Activated CD4-positive, alpha-beta T cell treated with anti-CD3 and anti-CD28 coated beads, Interleukin-10, Interleukin-2, amounts not matched to agents 100 ng/mL and 50 ng/mL, durations not matched to agents 16 hours and 8 hours (primary cell): ENCODE measurements around the gene NAT10.

Experiments used
- DNase-seq: peaks from one replicate; pipeline ENCODE4 v3.0.0-alpha.2; 2020

Gene NAT10

DNA sequence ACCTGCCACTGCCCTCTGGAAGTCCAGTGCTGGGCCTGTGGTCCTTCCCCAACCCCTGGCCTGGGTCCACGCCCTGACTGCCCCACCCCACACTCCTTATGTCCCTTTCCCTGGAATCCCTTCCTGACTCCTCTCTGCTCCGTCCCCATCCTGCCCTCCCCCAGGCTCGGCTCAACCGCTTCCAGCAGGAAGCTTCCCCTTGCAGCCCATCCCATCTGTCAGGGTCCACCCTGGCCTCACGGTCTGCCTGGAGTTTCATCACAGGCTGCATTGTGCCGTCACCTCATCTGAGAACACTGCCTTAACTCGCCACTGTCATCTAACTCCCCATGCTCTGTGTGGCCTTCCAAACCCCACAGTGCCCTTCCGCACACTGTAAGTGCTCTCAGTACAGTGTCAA is 64.3 kb downstream of the NAT10 start:
- no peak for DNase-seq

DNA sequence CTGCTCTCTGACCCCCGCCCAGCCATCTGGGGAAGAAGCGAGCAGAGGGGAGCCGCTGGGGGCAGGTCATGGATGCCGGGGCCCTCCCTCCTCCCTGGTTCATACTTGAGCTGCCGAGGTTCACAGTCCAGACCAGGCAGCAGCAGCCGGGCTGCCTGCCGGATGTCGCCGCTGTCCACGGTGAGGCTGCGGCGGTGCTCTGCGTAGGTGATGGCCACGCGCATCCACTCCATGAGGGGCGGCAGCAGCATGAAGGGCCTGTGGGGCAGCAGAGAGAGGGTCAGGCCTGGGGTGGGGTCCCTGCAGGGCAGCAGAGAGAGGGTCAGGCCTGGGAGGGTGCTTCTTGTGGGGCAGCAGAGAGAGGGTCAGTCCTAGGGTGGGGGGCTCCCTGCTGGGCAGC is 67.6 kb downstream of the NAT10 start:
- DNase-seq, result no peak

DNA sequence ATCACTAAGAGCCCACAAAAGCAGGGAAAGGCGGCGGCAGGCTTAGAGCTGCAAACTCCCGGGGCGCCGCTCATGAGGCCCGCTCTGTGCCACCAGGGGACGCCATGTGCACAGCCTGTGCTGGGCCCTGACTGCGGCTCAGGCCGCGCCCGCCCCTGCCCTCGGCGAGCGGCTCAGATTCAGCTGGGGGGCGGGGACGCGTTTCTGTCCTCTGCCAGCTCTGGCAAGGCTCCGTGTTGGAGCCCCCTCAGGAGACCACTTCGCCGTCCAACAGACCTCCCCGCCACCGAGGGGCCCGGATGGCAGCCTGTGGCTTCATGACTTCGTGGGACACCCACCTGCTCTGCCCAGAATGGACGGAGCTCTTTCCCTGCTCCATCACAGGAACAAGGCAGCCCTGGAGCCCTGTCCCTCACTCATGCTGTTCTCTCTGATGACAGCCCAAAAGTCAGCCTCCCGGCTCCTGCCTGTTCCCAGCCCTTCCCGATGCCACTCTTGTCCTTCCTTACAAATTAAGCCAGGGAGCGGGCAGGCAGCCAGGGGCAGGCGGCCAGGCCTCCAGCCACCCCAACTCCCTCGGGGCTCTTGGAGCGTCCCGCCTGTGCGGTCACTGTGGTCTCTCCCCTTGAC is 69.1 kb downstream of the NAT10 start:
- DNase-seq, result peak; percentile 81

DNA sequence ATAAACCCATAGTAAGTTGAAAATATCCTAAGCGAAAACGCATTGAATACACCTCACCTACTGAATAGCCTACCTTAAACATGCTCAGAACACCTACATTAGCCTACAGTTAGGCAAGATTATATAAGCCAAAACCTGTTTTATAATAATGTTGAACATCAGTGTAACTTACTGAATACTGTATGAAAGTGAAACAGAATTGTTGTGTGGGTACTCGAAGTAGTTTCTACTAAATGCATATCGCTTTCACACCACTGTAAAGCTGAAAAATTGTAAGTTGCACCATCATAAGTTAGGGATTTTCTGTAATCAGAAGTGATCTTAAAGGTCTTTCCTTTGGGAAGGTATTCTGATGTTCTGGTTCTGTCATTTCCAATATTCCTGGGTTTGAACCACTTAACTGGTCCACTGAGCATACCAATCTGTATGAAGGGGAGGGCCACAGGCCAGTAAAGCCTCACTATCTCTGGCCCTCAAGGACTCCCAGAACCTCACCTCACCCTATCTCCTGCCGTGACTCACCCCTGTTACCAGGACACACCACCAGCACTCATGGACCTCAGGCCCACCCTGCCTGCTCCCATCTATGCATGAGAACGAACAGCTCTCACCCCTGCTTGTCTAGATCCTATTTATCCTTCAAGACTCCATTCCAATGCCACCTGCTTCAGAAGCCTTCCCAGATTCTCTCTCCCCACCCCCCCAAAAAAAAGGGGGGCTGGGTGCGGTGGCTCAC is 70.0 kb downstream of the NAT10 start:
- DNase-seq, result no peak

DNA sequence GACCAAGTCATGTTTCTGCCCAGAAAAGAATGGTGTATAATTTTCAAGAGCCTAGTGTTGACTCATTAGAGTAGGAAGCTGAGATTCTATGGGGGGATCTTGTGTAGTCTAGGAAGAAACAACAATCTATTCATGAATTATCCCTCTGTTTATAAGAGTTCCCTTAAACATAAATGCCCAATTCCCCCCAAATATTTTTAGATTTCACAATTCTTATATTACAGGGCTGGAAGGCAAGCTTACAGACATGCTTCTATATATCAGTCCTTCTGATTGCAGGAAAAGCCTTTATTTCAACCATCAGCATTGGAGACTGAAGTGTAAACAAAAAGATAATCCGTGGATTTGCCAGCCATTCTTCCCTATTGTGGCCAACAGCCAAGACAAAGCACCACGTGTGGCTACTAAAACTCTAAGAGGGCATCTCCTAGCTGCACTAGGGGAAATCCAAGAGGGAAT is 71.4 kb downstream of the NAT10 start:
- DNase-seq, result no peak

DNA sequence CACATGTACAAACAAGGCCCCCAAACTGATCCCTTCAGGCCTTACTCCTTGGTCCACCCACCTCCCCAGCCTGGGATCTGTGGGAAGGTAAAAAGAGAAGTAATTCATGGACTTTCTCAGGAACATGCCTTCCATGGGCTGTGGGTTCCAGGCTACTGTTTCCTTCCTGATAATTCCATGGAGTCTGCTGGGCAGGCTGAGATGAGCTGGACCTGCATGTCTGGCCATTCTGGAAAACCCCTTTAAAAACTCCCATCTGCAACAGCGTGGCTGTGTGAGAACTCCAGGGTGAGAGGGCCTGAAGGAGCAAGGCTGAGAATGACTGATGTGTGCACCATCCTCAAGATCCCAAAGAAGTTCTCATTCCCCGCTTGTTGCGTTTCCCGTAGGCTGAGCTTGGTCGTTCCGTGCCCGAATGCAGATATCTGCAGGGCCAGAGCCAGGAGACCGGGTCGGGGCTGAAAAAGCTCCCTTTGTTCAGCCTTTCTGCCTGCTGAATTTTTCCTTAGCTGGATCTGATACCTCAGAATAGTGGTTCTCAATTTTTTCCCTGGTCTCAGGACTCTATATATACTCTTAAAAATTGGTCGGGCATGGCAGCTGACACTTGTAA is 72.9 kb downstream of the NAT10 start:
- DNase-seq, result no peak

DNA sequence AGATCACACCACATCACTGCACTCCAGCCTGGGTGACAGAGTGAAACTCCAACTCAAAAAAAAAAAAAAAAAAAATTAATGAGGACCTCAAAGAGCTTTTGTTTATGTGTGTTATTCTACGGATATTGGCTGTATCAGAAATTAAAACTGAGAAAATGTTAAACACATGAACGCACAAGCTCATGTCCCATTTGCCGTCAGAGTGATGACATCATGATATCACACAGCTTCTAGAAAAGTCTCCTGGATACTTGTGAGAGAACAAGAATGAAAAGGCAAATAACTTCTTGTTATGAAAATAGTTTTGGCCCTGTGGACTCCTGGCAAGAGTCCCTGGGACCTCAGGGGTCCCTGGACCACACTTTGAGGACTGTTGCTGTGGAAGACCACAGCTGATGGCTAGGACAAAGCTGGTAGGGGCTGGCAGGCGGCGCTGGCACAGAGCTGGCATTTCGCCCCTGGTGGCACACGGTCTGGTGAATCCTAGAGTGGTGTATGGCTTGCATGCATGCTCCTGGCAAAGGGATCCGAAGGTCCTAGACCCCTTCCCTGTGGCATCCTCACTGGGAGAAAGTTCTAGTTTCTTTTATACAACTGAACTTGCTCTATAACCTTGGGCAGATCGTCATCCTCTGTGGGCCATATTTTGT is 73.7 kb downstream of the NAT10 start:
- DNase-seq, result no peak

DNA sequence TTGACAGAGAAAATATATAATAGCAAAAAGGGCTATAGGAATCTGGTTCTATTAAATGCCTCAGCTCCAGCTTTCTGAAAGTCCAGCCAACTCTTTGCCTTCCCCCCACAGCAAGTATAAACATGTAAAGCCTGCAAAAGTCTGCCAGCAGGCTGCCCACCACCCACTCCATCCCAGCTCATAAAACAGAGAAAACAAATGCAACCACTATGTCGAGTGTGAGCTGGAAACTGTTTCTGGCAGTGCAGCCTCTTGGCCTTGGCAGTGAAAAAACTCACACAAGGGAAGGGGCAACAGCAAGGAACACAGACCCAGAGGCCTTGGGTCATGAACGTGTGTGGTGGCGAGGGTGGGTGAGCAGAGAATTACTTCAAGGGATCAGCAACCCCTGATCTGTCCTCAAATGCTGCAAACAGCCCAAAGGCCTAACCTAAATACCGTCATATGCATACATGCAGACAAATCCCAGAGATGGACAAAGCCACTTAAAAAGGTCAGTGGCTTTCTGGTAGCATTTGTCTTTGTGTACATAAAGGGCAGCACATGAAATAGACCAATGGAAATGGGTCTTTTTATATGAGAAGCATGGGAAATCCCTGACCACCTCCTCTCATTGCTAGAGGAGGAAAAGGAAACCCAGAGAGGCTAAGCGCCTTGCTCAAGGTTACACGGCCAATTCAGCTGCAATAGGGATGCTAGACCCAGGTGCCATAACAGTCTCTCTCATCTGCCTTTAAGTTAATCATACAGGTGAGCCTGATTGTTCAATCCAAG is 74.8 kb downstream of the NAT10 start:
- peak; percentile 36 for DNase-seq

DNA sequence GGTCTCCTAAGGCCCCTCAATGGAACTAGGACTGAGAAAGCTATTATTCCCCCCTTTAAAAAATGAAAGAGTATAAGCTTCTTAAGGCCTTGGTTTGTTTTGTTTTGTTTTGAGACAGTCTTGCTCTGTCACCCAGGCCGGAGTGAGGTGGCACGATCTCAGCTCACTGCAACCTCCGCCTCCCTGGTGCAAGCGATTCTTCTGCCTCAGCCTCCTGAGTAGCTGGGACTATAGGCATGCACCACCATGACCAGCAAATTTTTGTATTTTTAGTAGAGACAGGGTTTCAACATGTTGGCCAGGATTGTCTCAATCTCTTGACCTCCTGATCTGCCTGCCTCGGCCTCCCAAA is 75.4 kb downstream of the NAT10 start:
- DNase-seq, result peak; percentile 26

DNA sequence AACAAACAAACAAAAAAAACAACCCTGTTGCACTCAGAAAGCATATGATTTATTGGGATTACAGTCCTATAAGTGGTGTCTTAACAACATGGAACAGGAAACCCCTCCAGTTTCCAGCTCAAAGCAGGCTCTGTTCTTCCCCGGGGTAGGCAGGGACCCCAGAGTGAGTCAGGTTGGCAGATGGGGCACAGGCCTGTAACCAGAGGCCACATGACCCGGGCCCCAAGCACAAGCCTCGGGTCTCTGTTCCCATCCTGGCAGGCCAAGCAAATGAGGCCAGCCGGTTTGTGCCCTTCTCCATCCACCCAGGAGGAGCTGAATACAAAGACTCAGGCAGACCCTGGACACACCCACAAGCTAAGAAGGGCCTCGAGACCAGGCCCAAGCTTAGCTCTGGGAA is 75.8 kb downstream of the NAT10 start:
- no peak for DNase-seq

DNA sequence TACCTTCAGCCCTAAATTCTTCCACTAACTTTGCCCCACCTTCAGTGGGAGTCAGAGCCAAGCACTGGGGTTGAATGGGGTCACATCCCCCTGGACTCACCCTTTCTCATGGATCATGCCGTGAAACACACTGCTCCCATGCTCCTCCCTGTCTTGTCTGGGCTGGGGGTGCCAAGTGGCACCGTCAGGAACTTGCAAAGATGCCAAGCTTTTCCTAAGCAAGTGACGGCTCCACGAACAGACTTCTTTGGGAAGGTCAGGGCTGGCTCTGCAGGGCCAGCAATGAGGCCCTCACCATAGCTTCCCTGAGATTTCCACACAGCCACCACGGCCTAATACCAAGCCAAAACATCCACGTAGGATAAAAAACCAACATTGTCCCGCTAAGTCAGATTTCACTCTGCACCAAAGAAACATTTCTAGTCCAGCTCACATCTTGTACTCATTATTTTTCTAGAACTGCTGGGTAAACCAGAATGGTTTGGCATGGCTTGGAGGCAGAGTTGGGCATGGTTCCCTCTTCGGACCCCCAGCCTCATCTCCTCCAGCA is 76.5 kb downstream of the NAT10 start:
- DNase-seq, result no peak

DNA sequence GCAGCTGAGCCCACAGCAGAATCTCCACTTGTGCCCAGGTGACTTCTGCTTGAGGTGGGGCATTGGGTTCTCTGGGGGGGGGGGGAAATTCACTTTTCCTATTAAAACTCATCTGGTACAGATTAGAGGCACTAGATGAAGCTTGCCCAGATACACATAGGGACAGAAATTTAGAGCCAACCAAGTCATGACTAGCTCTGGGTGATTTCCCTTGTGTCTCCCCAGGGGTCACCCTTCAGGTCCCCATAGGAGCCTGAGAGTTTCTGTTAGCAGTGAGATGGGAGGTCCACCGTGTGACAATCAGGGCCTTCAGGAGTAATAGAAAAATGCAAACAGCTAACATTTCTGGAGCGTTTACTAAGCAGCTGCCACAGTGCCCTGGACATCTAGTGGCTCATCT is 77.0 kb downstream of the NAT10 start:
- no peak for DNase-seq

DNA sequence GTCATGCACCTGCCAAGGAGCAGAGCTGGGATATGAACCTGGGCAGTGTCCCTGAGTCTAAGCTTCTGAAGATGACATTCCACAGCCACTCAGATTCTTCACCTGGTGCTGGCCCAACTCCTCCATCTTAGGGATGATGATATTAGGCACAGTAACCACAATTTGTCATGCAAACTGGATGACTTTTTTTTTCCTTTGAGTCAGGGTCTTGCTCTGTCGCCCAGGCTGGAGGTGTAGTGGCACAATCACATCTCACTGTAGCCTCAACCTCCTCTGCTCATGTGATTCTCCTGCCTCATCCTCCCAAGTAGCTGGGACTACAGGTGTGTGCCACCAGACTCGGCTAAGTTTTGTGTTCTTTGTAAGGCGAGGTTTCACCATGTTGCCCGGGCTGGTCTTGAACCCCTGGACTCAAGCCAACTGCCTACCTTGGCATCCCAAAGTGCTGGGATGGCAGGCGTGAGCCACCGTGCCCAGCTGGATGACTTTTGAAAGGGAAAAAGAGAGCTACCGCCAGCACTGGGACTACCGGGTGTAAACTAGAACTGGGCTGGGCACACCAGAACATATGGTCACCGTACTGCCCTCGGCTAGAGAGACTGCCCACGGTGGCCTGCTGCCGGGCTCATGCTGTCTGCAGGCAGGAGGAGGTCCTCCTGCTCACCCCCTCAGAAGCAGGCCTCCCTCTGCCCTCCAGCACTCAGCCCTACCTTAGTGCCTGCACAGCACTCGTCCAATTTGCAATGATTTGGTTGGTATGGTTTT is 77.7 kb downstream of the NAT10 start:
- DNase-seq, result no peak

DNA sequence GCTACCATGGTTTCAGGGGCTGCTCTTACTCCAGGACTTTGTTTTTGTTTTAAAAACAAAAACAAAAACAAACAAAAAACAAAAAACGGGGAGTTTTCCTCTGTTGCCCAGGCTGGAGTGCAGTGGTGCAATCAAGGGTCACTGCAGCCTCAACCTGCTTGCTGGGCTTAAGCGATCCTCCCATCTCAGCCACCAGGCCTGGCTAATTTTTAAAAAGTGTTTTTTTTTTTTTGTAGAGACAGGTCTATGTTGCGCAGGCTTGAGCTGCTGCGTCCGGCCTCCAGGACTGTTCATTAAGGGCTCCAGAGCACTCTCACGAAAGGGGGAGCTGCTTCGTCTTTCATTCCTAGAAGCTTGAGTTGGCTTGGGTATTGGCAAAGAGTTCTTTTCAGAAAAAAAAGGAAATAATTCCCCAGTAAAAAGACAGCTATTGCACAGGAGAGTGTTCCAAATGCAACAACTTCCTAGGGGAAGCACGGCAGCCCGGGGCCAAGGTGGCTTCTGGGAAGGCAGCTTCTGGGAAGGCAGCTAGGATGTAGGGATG is 78.5 kb downstream of the NAT10 start:
- no peak for DNase-seq

DNA sequence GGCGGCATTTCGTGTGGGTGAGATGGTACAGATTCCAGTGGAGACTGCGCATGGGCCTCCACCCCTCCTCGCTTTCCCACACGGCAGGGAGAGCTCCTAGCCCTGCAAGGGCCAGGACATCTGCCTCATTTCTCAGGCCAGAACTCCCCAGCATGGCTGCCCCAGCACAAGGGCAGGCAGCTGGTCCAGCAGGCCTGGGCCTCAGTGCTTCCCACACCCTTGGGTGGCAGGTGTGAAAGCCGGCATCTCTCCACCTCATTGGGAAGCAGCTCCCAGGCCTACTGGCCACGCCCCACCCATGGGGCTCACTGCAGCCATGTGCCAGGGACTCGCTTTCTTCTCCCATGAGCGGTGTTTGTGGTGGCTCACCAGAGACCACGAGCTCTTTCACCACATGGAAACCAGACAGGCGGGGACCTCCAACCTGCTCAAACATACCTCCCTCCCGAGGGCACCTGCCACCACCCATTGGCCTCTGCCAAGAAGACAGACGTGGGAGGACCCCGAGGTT is 79.1 kb downstream of the NAT10 start:
- no peak for DNase-seq

DNA sequence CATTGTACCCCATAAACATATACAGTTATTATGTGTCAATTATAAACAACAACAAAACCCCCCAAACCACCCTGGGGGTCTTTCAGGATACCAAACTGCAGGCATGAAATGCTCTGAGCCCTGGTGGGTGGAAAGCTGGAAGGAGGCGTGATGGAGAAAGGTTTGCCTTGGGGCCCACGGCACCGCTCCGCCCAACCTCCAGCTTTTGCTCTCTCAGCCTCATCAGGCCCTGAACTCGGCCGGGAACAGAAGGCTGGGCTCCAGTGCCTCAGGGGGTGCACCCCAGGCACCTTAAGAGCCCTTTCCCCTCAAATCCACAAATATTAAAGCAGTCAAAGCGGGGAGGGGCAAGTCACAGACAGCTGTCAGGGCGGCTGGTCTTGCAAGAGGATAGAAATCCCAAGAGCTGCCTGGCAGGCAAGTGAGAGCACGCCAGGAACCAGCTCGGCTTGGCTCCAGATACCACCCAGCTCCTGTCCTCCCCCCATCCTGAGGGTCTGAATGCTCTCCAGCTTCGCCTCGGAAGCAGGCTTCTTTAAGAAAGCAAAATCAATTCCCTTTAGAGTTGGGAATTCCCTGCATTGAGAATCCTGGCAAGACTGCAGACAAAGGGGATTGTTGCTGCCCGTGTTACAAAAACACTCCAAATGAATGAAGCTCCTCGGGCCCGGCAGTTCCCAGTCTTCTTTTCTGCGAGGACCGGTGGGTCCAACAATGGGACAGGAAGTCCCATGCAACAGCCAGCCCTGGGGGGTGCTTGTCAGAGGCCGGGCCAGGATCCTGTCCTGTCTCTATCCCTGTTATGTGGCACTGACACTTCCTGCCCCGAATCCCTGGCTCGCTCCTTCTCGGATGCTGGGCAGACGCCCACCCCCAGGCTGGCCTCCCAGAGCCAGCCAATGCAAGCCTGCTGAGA is 80.8 kb downstream of the NAT10 start:
- no peak for DNase-seq

DNA sequence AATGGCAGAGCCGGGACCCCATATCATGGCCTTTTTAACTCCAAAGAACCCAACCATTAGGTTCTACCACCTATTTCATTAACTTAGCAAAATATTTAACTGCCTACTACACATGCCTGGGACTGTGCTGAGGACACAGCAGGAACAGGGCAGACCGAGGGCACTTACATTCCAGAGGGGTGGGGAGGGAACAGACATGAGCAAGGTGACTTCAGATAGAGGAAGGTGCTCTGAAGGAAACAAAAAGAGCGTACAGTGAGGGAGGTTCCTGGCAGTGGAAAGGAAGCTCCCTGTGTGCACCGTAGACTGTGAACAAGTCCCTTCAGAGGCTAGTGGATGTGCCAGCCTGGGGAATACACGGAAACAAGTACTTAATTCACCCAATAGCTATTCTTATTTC is 82.8 kb downstream of the NAT10 start:
- DNase-seq, result no peak

DNA sequence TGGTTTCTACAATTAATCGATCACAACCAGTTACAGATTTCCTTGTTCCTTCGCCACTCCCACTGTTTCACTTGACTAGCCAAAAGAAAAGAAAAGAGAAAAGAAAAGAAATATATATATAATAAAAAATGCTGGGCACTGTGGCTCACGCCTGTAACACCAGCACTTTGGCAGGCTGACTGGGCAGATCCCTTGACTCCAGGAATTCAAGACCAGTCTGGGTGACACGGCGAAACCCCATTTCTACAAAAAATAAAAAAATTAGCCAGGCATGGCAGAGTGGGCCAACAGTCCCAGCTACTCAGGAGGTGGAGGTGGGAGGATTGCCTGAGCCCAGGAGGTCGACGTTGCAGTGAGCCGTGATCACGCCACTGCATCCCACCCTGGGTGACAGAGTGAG is 83.8 kb downstream of the NAT10 start:
- DNase-seq, result no peak

DNA sequence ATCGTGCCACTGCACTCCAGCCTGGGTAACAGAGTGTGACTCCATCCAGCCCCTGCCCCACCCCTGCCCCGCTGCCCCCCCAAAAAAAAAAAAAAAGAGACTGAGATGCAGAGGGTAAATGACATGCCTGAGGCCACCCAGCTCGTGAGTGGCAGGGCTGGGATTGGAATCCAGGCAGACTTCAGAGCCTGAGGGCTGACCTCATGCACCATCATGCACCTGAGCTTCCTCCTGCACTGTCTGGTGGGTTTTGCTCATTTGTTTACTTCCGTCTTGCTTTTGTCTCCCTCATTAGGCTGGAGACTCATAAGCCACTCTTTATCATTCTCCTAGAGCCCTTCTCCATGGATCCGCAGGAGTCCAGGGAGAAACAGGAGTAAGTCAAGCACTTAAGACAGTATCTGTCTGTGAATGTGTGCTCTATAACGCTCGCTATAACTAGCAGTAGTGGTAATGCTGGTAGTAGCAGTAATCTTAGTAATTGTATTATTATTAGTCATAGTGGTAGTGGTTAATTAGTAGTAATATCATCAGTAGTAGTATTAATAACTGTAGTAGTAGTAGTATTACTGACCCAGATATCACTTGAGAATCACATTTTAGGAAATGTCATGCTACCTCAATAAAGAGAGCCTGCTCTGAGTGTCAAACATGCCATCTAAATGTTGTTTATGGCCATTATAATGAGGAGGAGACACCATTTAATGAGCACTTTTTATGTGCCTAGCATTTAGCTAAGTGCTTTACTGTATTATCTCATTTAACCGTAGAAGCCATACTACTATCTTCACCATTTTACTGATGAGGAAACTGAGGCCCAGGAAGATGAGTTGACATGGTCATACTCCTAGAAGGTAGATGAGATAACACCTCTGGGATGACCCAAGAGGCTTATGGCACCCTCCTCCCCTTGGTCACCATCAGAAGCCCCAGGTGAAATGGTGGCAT is 85.0 kb downstream of the NAT10 start:
- no peak for DNase-seq
